HG02943 (cell line): ENCODE results near the gene KIF27.
"Not testable (repeated sequence)": the region's sequence is repeated elsewhere in the genome, so short reads cannot be mapped to it uniquely, and the experiment has no call there.

Experiments used
- ATAC-seq: cut with Tn5 transposase; IDR thresholded peaks from one replicate; pipeline ENCODE4 v1.9.1; 2021; ENCODE audit warnings: mild to moderate bottlenecking, low read depth, moderate library complexity; ENCODE audit not compliant: unreplicated experiment

The KIF27 gene

GRCh38 chr9:83920927-83921707 lies at the start of gene KIF27:
TSS of gene KIF27 (minus strand) at chr9:83921432. CDS start at chr9:83915591, 5,841 bp downstream.
- peak; percentile 92 for ATAC-seq

- ATAC-seq: no peak
Measured at GRCh38 chr9:83969602-83970001, 48.4 kb upstream of the KIF27 start.

- no peak for ATAC-seq
Measured at GRCh38 chr9:83967073-83967472, 45.8 kb upstream of the KIF27 start.

- ATAC-seq: no peak
Measured at GRCh38 chr9:83966209-83966582, 45.0 kb upstream of the KIF27 start.

GRCh38 chr9:83965350-83966208 lies 44.3 kb upstream of the KIF27 start:
- ATAC-seq: no peak

- no peak for ATAC-seq
Measured at GRCh38 chr9:83964973-83965349, 43.7 kb upstream of the KIF27 start.

- ATAC-seq: no peak
Measured at GRCh38 chr9:83962165-83962564, 40.9 kb upstream of the KIF27 start.

- no peak for ATAC-seq
Measured at GRCh38 chr9:83960991-83961390, 39.8 kb upstream of the KIF27 start.

GRCh38 chr9:83959061-83959460 lies 37.8 kb upstream of the KIF27 start:
- ATAC-seq: no peak

- ATAC-seq: no peak
Measured at GRCh38 chr9:83957248-83957513, 35.9 kb upstream of the KIF27 start.

GRCh38 chr9:83956436-83957247 lies 35.4 kb upstream of the KIF27 start:
- peak; percentile 75 for ATAC-seq

- peak; percentile 60 for ATAC-seq
Measured at GRCh38 chr9:83956086-83956435, 34.8 kb upstream of the KIF27 start.

GRCh38 chr9:83948096-83948495 lies 26.9 kb upstream of the KIF27 start:
- ATAC-seq: not testable (repeated sequence)

- ATAC-seq: no peak
Measured at GRCh38 chr9:83940590-83941303, 19.5 kb upstream of the KIF27 start.

- no peak for ATAC-seq
Measured at GRCh38 chr9:83937861-83938455, 16.7 kb upstream of the KIF27 start.

GRCh38 chr9:83936523-83936922 lies 15.3 kb upstream of the KIF27 start:
- ATAC-seq: no peak

GRCh38 chr9:83935276-83935935 lies 14.2 kb upstream of the KIF27 start:
- no peak for ATAC-seq

- no peak for ATAC-seq
Measured at GRCh38 chr9:83934569-83935275, 13.5 kb upstream of the KIF27 start.

- no peak for ATAC-seq
Measured at GRCh38 chr9:83933790-83934189, 12.6 kb upstream of the KIF27 start.
